ENCODE measurements around the gene SLC35F4.

The SLC35F4 gene

DNA sequence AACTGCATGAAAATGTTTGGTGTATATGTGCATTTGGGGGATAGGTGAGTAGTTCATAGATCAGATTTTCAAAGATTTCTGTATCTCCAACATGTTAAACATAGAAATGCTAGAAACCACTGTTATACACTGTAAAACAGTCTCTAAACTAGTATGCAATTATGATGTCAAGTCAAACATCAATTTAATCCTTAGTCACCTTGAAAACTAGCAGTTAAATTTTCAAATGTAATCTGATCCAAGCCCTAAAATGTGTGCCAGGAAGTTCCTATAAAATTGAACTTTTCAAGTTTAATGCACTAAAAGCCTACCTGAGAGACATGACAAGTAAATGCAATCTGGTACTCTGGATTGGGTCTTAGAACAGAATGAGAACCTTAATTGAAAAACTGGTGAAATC is 14.5 kb downstream of the SLC35F4 start:
- DNase-seq, result no peak
- intact Hi-C loops (cut with DNase I), result no loop called here

DNA sequence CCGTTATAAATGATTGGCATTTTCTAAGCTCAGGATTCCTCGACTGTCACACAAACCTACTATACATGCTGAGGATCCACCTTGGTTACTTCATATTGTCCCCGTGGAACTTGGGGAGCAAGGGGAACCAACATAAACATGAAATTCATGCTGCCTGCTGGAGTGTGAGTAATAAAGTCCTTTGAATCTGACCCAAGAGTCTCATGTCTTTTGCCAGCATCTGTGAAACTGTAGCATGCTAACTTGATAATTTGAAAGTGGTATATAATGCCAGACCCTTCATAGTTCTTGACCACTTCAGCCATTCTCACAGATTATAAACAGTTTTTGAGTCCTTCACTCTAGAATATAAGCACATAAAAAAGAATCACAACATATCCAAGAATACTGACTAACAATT is 17.1 kb downstream of the SLC35F4 start:
- DNase-seq, result no peak
- intact Hi-C loops (cut with DNase I), result no loop called here

DNA sequence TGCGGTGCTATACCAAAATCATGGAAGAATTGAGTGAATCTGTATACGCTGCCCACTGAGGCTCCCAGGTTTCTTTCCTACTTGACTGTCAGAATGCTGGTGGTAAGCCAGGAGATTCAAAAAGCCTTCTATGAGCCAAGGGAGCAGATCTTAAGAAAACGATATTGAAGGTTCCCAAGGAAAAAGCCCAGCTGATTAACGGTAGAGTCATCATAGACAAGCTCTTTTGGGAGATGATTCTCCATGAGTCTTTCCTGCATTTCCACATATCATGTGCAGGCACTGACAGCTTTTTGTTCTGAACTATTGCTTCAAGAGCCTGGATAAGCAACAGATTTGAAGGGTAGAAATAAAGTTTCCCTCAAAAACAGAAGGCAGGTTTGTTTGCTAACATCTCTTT is 17.5 kb downstream of the SLC35F4 start:
- DNase-seq, result no peak
- intact Hi-C loops (cut with DNase I), result no loop called here

DNA sequence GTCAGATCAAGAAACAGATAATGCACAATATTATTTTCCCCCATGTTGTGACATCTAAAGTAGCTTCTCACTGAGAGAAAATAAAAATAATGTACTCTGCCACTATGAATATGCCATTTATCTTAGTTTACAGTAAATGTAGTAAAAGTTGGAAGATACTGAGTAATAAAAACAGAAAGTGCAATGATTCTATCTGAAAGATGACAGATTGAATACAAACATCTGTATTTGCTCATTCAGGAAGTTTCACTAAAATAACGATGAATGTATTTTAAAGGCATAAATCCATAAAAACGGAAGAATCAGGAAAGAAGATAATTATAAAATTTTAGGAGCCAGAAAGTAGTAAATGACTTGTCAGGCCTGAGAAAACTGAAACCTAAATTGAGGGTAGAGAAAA is 18.2 kb downstream of the SLC35F4 start:
- intact Hi-C loops (cut with DNase I), result no loop called here
- no peak for DNase-seq

DNA sequence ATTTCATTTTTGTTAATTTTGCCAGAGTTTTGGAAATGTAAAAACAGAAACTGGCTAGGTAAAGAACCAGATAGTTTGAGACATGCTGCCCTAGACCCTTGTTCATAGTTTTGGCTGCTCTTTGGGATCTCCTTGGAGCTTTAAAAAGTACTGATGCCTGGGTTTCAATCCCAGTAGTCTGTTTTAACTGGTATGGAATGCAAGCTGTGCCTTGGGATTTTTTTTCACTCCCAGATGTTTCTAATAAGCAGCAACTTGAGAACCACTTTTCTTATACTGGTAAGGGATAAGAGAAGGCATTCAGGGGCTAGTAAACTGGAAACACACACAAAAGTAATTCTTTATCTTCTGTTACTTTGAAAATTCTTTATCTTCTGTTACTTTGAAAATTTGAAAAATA is 18.8 kb downstream of the SLC35F4 start:
- intact Hi-C loops (cut with DNase I), result no loop called here
- no peak for DNase-seq

DNA sequence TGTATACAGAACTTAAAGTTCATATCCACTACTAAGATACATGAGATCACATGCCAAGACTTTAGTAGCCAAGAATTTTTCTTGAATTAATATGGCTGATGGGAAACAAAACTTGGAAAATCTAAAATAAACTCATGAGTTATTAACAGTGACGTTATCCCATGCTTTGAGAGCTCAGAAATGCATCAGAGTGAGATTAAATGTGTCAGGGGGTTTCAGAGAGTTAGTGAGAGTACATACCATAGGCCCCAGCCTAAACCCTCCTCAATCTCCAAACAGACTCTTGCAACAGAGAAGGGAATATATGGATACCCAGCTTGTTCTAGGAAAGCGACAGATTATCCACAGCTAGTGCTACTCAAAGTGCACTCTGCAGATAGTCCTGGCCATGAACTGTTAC is 19.3 kb downstream of the SLC35F4 start:
- no peak for DNase-seq
- intact Hi-C loops (cut with DNase I), result no loop called here

DNA sequence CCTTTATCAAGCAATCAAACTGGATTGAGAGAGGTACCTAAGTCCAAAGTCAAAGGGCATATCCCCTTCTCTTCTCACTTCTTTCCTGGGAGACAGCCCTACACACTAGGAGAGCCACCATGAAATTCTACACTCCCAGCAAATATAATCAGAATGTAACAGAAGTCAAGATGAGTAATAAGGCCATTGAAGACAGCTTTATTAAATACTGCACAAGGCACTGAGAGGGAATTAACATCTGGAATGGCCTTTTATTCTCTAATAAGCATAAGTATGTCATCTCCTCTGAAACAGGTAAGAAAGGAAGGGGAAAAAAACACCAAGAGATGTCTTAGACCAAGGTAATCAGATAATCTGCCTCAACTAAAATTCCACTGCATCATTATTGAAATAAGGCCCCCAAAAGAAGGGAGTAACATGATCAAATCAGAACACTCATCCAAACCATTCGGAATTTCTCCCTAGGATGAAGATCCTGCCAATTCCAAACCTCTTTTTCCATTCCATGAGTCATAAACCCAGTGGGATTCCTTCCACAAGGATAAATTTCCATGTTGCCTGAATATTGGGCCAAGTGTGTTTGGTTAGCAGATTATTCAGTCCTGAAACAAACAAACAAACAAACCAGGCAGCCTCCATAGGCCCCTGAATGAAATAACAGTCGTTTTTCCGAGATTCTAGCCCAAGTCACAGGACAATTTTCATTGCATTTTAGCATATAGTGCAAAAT is 19.9 kb downstream of the SLC35F4 start:
- intact Hi-C loops (cut with DNase I), result no loop called here
- no peak for DNase-seq

DNA sequence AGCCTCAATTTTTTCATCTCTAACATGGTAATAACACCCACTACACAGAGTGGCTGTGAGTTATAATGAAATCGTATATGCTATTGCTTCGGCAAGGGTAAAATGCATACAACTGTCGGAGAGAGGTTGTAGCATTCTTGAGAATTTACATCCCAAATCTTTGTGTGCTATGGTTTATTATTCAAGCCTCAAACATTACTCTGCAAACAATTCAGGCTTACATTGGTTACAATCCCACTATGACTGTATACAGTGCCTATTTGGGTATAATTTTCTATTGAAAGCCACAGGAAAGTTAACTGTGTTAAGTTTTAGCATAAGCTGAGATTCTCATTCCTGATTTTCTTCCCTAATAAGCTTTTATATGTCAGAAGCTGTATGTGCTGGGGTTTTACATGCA is 20.6 kb downstream of the SLC35F4 start:
- intact Hi-C loops (cut with DNase I), result no loop called here

DNA sequence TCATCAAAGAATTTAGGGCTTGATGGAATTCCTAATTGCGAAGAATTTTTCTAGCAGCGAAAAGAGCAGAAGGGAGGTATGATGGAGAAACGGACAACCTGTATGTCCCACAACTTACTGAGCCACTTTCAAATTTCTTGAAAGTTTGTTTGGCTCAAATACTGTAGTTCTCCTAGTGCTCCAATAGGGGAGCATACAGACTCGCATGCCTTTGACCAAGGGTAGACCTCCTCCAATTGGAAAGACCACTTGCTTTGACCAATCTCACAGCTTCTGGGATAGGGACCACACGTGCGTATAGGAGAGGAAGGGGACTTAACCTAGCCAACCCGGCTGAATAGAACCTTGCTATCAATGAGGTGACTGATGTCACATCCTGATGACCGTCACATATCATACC is 28.6 kb downstream of the SLC35F4 start:
- intact Hi-C loops (cut with DNase I), result no loop called here
- no peak for DNase-seq

More for the DNA sequence above, 20.6 kb downstream of the SLC35F4 start:
- no peak for DNase-seq

DNA sequence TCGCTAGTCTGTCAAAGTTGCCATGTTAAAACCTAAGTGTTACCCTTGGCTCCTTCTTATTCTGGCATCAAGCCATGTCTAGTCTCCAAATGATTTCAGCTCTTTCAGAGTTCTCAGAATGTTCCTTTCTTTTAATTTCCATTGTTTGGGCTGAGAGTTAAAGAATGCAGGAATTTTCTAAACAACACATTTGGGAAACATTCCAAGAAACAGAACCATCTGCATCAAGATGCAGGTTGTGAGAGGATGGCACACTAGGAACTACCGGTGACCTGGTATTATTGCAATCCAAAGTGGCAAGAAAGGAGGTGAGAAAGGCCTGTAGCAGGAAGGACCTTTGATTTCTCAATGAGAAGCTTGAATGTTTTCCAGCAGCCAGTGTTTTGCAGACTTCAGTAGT is 30.1 kb downstream of the SLC35F4 start:
- intact Hi-C loops (cut with DNase I), result no loop called here
- DNase-seq, result no peak

DNA sequence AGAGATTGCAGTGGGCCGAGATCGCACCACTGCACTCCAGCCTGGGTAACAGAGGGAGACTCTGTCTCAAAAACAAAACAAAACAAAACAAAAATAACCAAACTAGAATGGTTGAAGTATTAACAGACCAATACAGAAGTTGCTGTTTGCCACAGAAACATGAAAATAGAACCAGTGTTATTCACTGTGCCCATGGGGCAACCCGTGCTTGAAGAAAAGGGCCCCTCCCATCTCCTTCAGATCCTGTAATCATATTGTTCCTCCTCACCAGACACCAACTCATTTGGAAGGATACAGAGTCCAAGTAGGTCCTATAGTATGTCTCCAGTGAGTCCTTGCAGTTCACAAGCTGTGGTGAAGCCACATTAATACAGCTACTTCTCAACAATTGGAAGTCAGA is 30.9 kb downstream of the SLC35F4 start:
- intact Hi-C loops (cut with DNase I), result no loop called here
- DNase-seq, result no peak

DNA sequence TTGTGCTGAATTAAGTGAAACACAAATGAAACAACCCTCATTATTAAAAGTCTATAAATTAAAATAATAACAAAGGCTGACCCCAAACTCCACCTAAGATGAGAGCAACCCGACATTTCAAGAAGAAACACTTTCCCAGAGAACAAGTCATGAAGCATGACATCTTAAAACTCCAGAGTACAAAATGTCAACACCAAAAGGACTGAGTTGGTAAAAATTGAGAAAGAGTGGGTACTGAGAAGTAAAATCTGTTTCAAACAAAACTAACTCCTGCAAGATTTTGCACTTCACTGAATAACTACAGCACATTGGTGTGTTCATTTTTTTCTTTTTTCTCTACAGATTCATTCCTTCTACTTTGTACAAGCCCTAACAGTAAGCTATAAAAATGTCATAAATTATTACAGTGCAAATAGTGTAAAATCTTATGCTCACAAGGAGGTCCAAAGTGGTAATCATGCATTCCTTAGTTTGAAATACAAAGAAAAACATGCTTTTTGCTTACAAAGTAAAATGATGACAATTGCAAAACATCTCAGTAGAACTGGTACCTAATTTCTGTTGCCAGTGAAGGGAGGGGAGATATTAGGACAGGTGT is 31.8 kb downstream of the SLC35F4 start:
- intact Hi-C loops (cut with DNase I), result no loop called here
- no peak for DNase-seq

DNA sequence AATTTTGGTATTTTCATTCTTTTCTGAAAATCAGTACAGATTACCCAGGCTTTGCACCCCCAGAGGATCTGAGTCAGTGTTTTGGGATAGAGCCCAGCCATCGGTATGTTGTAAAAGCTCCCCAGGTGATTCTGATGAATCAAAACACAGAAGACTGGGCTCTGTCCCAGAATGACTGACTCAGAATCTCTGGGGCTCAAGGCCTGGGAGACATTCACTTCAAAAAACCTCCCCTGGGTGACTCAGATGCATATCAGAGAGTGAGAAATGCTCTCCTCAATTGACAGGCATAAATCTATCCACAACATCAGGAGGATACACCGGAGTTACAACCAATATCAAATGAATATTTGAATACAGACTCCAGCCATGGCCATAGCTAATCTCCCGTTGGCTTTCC is 32.6 kb downstream of the SLC35F4 start:
- intact Hi-C loops (cut with DNase I), result no loop called here
- peak in 2 of 10 donors; percentile 9 to 12 for DNase-seq

DNA sequence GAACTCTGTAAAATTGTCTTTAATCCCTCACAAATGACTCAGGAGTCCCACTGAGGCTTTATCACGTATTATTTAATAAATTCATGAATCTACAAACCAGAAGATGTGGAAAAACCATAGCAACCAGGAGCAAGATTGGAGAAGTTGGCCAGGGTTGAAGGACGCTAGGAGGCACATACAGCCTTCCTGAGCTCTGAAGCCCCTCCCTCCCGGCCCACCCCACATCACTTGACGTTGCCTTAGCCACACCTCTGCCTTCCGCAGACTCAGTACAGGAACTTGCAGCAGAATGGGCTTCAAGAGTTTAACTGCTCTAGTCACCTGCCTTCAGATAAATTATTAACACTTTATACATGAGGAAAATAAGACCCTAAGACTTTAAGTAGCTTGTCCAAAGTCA is 33.9 kb downstream of the SLC35F4 start:
- intact Hi-C loops (cut with DNase I), result no loop called here

DNA sequence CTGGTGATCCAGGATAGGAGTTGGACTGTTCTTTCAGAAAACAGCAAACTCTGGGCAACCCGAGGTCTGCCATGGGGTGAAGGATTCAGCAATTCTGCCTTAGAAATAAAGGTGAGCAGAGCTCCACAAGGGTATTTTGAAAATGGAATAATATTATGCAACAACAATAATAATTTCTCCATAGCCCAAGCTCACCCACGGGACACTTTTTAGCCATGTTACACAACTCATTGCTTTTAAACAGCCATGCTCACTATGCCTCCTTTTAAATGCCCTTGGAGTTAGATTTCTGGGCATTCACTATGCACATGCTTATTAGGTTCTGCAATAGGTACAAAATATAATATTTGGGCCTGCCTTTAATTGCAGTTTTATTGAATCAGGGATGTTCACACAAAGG is 37.2 kb downstream of the SLC35F4 start:
- no peak for DNase-seq
- intact Hi-C loops (cut with DNase I), result no loop called here

More for the DNA sequence above, 33.9 kb downstream of the SLC35F4 start:
- no peak for DNase-seq

DNA sequence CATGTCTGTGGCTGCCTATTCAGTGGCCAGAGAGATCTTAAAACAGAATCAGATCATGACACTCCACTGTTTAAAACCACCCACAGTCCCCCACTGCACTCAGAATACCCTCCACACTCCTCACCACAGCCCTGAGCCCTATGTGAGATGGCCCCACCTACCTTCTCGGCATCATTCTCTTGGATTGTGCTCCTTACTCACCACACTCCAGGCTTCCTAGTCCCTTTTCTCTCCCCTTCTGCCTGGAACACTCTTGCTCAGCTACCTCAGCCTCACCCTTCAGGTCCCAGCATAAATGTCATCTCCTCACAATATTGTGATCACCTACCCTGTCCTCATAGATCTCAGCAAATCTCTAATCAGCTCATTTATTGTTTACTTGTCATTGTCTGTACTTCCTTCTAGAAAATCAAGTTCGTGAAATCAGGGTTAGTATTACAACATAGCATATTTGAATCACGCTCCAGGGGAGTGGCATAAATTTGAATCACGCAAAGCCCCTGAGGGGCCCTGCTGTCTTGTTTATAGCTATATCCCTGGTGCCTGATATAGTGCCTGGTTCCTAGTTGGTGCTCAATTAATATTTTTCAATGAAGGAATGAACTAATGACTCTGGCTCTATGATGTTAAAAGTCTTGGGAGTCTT is 42.8 kb downstream of the SLC35F4 start:
- intact Hi-C loops (cut with DNase I), result no loop called here
- no peak for DNase-seq

DNA sequence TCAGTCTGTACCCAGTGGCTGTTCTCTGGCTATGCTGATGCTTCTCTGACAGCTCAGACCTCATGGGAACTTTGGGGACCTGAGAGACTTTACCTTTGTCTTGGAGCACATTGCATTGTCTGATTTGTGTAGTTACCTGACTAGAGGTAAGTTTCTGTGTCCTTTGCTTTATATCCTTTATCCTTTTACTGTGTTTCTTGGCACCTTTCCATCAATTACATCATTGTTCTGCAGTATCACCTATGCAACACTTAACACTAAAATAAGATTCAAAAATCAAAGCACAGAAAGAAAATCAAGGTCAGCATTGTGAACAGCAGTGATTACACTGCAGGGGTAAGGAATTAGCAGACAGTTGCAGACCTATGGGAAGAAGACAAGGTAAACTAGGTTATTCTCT is 43.8 kb downstream of the SLC35F4 start:
- intact Hi-C loops (cut with DNase I), result no loop called here
- DNase-seq, result no peak

DNA sequence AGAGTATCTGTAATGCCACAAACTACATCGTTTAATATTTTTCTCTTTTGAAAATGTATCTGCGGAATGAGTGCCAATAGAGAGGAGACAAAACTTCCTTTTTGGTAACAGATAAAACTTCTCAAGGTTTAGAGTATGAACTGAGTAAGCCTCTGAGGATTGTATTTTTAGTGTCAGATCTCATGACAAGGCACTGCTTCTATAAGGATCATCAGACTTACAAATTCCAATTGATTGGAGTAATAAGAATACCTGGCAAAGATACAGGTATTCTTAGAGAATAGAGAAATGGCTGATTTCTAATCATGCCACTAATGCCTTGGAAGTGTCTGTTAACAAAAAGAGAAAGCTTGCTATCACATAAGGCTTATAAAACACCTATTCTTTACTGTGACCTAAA is 45.3 kb downstream of the SLC35F4 start:
- intact Hi-C loops (cut with DNase I), result no loop called here
- no peak for DNase-seq

DNA sequence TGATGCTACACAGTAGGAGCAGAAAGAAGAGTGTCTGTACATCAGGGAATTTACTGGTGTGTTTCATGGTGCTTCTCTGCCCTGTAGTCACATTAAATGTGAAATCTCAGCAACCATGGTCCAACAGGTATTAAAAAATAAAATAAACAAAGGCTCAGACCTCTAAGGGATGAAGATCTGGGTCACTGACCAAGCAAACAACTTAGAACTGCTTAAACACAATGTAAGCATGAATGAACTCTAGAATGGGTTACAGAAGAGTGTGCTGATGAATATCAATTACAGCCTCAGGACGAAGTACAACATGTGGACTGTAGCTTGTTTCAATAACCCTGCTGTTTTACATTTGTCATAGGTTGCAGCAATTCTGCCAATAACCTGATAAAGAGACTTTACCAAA is 47.4 kb downstream of the SLC35F4 start:
- no peak for DNase-seq
- intact Hi-C loops (cut with DNase I), result no loop called here

DNA sequence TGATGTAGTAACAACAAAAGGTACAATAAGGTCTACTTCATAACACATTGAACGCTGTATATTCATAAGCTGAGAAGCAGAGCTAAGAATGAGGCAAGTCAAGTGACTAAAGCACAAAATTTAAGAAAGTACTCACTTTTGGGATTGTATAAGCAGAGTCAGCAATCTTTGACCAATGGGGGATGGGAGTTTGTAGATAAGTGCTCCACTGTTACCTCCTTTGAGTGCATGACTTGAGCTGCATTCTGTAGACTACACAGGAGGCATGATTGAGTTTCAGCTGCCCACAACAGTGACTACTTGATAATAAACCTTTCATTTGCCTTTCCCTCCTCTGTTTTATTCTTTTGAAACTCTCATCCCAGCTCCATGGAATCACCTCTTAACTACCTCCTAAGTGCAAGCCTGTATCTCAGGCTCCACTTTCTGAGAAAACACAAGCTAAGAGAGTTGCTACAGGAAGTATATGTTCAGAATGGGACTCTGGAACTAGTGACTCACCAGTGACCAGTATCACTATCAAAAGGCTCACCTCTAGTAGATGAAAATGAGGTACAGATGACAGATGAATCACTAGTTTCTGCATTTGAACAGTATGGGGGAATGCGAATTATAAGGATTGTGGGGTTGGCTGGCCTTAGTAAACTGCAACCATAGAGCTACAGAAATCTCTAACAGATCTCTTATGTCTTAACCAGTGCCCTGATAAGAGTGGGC is 49.2 kb downstream of the SLC35F4 start:
- intact Hi-C loops (cut with DNase I), result no loop called here

DNA sequence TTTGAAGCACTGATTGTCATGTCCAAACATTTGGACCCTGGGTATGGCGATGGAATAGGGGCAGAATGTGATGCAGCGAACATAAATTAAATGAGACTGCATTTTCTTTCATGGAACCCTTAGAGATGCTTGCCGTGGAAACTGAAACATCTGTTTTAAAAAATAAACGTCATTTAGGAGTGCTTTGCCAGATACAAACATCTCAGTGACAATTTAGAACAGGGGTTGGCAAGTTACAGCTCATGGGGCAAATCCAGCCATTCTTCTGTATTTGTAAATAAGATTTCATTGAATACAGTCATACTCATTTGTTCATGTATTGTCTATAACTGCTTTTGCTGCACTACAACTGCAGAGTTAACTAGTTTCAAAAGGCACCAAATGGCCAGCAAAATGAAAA is 51.2 kb downstream of the SLC35F4 start:
- intact Hi-C loops (cut with DNase I), result no loop called here
- no peak for DNase-seq

More for the DNA sequence above, 49.2 kb downstream of the SLC35F4 start:
- DNase-seq, result no peak

Measured in posterior cingulate gyrus (tissue), 11 donors.